ENCODE measurements around the gene ST7. TPM values are rescaled to one million over a fixed set of nuclear protein-coding genes. Genes with fewer than 3 reads are reported as not detected.

The ST7 gene
- total and polyA plus RNA-seq, 2 of the 13 experiments (the other 11 are each of a cell fraction or from before 2014, with no cell fraction given) = 17.3 to 23.5 TPM

DNA sequence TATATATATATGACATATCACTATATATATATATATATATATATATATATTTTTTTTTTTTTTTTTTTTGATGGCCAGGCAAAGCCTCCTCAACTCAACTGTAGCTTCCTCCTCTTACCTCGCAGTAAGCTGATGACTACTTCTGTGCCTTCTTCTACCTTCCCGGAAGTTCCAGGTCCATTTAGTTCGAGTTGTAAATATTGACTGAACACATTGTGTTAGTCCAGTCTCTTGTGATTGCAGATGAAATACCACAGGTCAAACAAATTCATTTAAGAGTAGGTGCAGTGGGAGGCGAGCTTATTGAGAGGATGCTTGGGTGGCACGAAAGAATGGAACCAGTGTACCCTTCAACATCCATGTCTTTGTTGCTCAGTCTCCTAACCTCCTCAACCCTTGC lies 144.6 kb downstream of the ST7 start (continued):
- TF ChIP-seq RERE (CRISPR knock-in tag; IDR thresholded peaks at IDR 0.05; ENCODE audit: low read depth) (no peak), PLRG1 (conservative IDR thresholded peaks at IDR 0.05) (no peak), ZNF800 (CRISPR knock-in tag; IDR thresholded peaks at IDR 0.05) (no peak), FOXC1 (CRISPR knock-in tag; IDR thresholded peaks at IDR 0.05; ENCODE audit: borderline replicate concordance) (no peak), ZNF34 (CRISPR knock-in tag; IDR thresholded peaks at IDR 0.05; ENCODE audit: borderline replicate concordance) (no peak), SIN3B (IDR thresholded peaks at IDR 0.05; ENCODE audit: low read length) (no peak), RNF219 (CRISPR knock-in tag; IDR thresholded peaks at IDR 0.05) (no peak), TEAD3 (CRISPR knock-in tag; optimal IDR thresholded peaks at IDR 0.05; ENCODE audit: borderline replicate concordance) (peak; percentile 43), HNRNPUL1 (IDR thresholded peaks at IDR 0.05; ENCODE audit: low read depth, low read length) (no peak), ZNF777 (CRISPR knock-in tag; IDR thresholded peaks at IDR 0.05) (no peak), CEBPG (CRISPR knock-in tag; IDR thresholded peaks at IDR 0.05) (0 out of 2 replicates have a peak, but pooled peaks have one; percentile 22), PAX8 (CRISPR knock-in tag; IDR thresholded peaks at IDR 0.05; ENCODE audit: borderline replicate concordance) (no peak), SUZ12 (IDR thresholded peaks at IDR 0.05; ENCODE audit: low read depth, low read length) (no peak), ZNF354B (CRISPR knock-in tag; IDR thresholded peaks at IDR 0.05) (no peak), TOE1 (CRISPR knock-in tag; IDR thresholded peaks at IDR 0.05) (no peak), ZBTB20 (CRISPR knock-in tag; IDR thresholded peaks at IDR 0.05; ENCODE audit: borderline replicate concordance, low read depth) (no peak), ZNF282 (IDR thresholded peaks at IDR 0.05; ENCODE audit: partially characterized antibody) (no peak), EP300 (IDR thresholded peaks at IDR 0.05; ENCODE audit: low read depth in 2 of 2, low read length in 2 of 2) (peak in 1 of 2 experiments; percentile 42; a peak in 1 of 4 replicates), EP300 (CRISPR knock-in tag; IDR thresholded peaks at IDR 0.05; ENCODE audit: borderline replicate concordance) (no peak), NR2C2 (CRISPR knock-in tag; IDR thresholded peaks at IDR 0.05; ENCODE audit: borderline replicate concordance) (no peak), SMAD9 (CRISPR knock-in tag; IDR thresholded peaks at IDR 0.05) (no peak), KLF11 (CRISPR knock-in tag; IDR thresholded peaks at IDR 0.05) (no peak)
